Kidney tubule cell (primary cell): ENCODE results near the gene GEMIN8.

ENCODE experiments used
- DNase-seq: peaks from one replicate; pipeline ENCODE4 v3.0.0-alpha.2; 2018; ENCODE audit warnings: low spot score

Gene GEMIN8

DNA sequence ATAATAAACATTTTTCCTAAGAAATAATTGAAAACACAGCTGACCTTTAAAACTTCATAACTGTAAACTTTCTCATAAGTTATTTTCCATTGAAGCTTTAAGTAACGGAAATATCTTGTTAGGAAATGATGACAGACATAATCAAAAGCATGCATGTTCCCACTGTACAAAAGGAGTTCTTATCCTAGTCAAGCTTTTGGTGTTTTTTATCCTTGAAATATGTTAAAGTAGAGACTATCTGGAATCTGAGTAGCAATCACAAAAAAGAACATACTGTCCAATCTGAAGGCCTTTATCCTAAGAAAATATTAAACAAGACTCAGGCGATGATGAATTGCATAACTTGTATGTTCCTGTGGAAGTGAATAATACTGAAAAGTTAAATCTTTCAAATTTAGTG is 14.4 kb downstream of the GEMIN8 start:
- no peak for DNase-seq

DNA sequence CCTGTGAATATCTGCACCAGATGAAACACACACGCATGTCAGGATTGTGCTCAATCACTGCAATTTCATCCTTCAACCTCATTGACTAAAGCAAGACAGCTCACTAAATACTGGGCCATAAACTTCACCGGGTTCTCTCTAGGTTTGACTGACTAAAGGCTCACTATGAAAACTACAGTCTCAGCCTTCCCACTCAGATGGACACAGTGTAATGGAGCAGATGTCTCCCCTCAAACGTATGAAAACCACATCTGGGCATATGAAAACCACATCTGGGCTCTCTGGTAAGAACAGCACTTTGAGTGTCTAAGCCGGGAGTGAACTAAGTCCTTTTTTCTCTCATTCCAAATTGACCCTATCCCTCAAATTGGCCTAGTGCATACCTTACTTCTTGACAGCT is 15.2 kb downstream of the GEMIN8 start:
- no peak for DNase-seq

DNA sequence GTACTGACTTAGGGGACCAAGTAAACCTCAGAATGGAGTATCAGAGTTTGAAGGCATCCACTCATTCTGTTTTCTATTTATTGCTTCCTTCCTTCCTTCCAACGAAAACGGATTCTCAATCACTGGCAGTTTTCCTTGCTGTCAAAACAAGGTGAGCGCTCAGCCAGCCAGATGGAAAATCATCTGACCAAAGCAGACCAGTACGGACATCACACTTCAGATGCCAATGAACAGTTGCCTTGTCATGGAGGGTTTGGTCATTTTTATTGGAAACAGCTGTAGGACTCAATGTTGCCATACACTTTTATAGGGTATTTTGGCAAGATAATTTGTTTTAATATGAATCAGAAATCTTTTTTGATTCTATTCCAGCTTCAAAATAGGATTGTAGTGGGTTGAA is 16.6 kb downstream of the GEMIN8 start:
- DNase-seq = no peak

DNA sequence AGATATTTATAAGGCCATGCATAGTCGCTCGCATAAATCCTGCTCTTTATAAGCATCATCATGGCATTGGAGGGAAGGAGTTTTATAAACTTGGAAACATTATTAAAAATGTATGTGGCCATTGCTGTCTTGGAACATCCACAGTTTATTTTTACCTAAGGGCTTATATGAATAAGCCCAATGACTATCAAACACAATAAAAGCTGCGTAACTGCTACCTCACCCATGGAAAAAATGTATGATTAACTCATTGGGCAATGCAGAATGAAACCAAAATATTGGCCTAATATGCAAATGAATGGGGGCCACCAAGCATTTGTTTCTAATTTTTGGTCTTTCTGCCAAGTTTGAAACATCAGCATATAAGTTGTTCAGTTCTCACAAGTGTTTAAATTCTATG is 19.1 kb downstream of the GEMIN8 start:
- DNase-seq = no peak

DNA sequence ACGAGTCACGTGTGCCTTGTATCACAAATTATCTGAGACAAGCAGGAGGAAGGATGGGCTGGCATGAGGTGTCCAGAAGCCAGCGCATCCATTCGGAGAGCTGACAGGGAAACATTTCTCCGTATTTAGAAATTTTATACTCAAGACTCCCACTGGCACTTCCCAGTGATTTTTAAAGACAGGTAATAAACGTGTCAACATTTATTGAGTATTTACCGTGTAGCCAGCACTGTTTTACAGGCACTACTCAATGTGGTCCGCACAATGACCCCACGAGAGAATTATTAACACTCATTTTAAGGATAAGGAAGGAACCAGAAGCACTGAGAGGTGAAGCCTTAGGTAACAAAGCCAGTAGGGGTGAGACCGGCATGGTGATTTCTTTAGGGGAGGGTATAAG is 23.2 kb downstream of the GEMIN8 start:
- no peak for DNase-seq

DNA sequence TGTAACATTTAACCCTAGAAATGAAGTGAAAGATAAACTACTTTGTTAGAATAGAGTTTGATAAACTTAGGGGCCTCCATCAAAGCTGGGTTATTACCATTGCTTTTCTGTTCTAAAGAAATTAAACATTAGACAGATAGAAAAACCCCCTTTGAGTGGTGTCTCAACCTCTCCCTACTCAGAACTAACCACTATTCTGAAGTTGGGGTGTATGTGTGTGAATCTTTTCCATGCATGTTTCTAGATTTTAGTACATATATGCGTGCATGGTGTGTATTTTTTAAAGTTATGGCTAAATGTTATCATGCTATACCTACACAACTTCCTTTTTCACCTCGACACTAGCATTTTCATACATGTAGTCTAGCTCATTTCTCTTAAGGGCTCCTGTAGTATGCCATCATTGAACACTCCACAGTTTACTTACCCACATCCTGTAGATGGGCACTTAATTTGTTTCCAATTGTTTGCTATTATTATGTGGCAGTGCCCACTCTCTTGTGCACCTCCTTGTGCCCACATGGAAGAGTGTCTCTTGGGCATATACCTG is 25.7 kb downstream of the GEMIN8 start:
- DNase-seq = no peak

DNA sequence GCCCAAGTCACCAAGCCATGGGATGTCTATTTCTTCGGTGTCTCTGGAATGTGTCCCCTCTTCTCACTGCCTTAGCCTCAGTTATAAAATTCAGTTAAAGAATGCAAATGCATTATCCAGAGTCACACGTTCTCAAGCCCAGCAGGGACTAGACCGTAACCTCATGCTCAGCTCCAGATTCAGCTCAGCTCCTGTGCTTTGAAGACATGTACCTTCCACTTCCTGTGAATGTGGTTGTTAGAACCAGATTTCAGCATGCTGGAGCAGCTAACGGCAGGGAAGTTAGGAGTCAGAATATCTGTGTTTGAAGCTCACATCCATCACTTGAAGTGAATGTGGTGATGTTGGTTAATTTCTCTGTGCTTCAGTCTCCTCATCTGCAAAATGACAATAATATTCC is 26.7 kb downstream of the GEMIN8 start:
- DNase-seq = no peak

DNA sequence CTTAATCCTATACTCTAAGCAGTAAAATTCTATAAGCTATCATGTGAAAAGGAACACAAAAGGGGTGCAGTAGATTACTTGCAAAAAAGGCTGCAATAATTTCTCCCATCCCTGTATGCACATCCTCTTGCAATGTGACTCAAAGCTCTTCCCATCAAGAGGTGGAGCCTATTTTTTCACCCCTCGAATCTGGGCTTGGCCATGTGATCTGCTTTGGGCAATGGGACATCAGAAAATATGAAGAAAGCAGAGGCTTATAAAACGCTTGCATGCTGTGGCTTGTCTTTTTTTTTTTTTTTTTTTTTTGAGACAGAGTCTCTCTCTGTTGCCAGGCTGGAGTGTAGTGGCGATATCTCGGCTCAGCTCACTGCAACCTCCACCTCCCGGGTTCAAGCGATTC is 33.0 kb downstream of the GEMIN8 start:
- no peak for DNase-seq

DNA sequence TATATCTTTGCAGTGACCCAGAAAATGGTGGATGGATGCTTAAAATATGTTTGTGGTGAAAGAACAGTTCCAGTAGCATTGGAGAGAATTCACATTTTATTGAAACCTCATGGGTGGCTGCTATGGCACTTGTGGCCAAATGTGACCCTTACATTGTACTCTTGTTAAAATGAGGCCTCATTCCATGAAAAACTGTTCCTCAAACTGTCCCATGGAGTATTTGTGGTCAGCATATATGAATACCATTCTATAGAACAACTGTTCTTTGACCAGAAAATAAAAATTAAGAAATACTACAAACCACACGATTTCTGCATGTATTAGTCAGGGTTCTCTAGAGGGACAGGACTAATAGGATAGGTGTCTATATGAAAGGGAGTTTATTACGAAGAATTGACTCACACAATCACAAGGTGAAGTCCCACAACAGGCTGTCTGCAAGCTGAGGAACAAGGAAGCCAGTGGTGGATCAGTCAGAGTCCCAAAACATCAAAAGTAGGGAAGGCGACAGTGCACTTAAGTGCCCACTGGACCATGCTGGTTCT is 35.1 kb downstream of the GEMIN8 start:
- DNase-seq = no peak

DNA sequence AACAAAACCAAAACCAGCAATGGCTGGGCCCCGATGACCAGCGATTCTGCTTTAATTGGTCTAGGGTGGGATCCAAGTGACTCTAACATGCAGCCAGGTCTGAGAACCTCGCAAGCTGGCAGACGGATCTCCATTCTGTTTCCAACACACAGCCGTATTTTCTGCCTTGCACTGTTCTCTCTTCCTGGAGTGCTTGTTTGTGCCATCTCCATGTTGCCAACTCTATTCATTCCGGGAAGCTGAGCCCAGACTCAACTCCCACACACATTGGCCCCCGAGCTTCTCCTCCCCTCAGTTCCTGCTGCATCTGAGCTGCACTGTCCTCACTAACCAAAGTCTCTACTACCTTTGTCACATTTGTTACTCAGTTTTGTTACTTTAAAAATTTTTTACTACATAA is 35.6 kb downstream of the GEMIN8 start:
- no peak for DNase-seq

DNA sequence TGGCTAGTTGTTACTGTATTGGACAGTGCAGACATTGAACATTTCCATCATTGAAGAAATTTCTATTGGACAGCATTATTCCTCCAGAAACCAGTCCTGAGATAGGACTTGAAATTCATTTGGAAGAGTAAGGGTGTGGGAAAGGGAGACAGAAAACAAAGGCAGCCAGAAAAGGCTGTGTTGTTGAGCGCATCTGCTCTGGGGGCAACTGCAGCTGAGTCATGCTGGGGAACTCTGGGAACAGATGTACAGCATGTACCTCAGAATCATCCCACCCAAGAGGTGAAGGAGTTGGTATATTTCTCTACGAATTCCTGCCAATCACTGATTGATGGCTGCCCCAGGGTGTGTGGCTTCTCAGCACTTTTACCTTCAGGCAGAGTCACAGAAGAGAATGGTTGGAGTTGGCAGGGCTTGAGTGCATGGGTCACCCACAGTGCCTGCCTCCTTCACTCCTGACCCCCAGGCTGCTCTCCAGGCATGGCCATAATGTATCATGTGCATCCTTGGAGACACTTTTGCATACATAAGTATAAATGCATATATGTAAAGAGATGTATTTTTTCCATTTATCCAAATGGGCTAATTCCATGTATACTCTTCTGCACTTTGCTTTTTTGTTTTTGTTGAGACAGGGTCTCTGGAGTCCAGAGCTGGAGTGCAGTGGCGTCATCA is 39.4 kb downstream of the GEMIN8 start:
- DNase-seq = no peak

DNA sequence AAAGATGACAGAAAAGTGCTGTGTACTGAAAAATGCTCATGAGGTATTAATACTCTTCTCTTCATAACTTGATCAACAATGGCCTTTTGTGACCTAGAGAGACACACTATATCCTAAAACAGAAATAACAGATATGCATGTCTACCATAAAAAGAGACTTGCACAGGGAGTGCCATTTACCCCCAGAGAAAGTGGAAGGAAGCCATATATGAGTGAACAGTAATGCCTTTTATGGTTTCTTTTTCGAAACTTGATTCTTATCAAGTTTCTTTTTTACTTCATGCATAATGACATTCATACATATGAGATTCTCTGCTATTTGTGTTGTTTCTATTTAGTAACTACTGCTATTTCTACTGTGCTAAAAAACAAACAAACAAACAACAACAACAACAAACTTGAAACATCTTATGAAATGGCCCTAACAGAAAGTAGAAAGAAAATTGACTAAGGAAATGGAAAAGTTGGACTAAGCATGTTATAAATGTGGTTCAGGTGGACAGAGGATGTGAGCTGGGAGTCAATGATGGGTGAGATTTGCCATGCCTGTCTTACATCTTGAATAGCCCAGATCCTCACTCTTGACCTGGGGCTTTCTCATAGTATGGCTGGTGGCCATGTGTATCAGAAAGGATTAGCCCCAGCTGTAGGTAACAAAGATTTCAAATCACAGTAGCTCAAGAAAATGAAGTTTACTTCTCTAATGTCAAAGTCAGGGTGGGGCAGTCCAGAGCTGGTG is 43.8 kb downstream of the GEMIN8 start:
- no peak for DNase-seq

DNA sequence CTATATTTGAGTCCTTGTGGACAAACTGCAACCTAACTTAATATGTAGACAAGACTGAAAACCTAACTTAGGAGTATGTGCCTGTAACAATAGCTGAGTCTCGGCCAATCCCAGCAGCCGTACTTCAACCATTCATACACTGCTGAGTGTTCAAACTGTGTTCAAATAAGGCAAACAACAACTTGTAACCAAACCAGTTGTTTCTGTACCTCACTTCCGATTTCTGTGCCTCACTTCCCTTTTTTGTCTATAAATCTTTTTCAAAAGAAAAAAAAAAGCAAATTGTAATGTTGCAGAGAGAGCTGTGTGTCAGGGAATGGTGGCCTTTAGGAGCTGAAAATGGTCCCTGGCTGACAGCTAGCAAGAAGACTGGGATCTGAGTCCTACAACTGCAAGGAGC is 46.0 kb downstream of the GEMIN8 start:
- DNase-seq = no peak

DNA sequence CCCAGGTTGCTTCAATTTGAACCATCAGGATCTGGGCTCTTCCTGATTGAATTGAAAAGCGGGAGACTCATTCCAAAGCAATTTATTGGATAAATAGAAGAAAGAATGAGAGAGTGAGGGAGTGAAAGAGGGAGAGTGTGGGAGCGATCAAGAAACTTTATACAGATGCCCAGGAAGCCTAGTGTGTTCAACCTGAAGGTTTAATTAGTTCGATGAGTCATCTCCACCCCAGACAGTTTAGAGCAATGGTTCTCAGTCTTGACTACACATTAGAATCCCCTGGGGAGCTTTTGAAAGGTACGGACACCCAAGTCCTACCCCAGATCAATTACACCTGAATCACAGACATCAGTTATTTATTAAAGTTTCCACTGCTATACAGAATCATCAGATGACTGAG is 61.5 kb downstream of the GEMIN8 start:
- no peak for DNase-seq

DNA sequence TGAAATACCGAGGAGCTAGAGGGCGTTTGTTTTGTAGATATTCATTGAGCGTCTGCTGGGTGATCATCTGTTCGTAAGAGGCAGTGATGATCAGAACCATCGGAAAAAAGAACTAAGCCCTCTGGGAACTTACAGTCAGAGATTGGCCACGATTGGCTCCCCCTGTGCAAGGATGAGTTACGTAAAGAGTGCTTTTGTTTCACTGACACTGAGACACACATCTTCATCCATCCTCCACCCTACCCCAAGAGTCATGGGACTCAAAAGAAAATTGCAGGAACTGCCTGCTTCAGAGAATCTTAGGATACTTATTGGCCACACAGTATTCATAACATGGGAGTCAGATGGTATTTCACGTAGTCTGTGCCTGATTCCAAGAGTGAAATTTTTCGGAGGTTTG is 62.1 kb downstream of the GEMIN8 start:
- DNase-seq = no peak

DNA sequence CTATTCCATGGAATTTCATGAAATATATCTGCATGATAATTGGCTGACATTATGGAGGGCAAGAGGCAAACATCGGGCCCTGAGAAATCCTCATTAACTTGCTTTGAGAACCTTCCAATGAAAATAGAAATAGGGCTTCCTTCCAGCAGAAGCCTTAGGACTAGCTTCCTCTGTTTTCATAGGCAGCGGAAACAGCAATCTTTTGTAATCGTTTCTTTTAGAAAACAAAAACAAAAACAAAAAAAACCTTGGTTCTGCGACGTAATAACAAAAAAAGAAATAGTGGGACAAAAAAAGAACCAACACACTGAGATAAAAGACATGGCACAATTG is 62.9 kb downstream of the GEMIN8 start:
- DNase-seq = no peak

DNA sequence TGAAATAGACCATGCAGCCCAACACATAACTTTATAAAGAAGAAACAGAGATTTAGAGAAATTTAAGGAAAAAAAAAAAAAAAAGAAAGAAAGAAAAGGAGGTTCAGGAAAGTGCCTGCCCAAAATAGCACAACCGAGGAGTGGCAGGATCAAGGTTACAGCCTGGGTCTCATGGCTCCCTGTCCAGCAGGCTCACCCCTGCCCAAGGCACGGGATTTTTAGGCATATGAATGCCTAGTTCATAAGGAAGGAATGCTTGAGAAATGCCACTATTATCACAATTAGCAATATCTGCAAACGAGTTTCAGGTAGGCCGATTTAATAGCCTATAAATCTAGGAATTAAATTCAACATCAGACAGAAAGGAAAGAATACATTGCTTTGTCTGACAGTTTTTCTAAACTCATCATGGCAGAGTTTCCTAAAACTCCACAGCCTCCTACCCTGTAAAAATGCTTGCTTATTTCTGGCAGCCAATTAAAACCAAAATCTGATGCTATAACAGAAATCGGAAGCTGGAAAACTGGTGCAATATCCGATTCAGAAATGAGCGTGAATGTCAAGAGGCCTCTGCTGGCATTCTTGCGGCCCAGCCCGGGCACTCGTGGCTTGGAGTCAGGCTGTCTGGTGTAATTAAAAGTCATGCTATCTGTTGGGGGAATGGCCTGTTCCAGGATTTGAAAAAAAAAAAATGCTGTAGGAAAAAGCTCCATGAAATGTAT is 63.5 kb downstream of the GEMIN8 start:
- no peak for DNase-seq

DNA sequence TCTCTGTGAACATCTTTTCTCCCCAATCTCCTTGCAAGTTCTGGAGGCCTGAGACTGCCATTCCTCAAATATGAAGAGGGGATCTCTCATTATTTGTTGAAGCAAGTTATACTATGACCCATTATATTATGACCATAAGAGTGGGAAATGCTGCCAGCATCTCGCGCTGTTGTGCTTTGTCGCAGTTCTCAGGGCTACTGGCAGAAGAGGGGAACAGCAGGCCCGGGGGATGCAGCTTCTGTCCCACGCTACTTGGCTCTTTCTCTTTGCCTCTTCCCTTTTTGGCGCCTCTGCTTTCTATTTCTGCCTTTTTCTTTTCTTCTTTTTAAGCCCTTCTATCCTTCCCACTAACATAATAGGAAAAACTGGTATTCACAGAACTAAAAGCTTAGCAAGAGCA is 64.2 kb downstream of the GEMIN8 start:
- no peak for DNase-seq

DNA sequence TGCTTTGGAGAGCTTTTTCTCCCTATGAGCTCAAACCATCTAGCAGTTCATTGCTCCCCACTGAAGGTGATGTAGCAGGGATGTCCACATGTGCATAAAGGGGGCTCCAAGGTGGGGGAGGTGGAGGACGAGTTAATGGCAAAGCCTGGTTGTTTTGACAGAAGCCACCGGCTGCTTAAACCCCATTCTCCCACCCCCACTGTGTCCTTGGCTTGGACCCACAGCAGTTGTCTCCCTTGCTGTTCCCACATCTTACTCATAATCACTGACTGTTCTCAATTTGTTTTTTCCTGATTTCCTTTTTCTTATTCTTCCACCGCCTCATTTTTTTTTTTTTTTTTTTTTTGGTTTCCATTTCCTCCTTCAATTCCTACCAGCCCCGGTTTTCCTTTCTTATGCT is 72.7 kb downstream of the GEMIN8 start:
- no peak for DNase-seq
